Fibroblast of pulmonary artery (primary cell): ENCODE data around the gene RND3.
A peak's percentile ranks its signal among the peaks of the same experiment; 100 is the strongest.

ENCODE experiments used
- DNase-seq: peaks from one replicate; pipeline ENCODE4 v3.0.0-alpha.2; 2010; ENCODE audit warnings: low read depth
- H3K4me3 ChIP-seq: replicated peaks from 2 replicates; pipeline ENCODE4 v1.5.1; 2011; ENCODE audit warnings: low read depth, mild to moderate bottlenecking, control low read depth, low read length, moderate library complexity
- CTCF ChIP-seq: IDR thresholded peaks from 2 replicates; pipeline ENCODE4 v1.5.1; 2011; ENCODE audit warnings: mild to moderate bottlenecking, control low read depth, low read length, inconsistent platforms; ENCODE audit errors: missing control alignments

The RND3 gene

DNA sequence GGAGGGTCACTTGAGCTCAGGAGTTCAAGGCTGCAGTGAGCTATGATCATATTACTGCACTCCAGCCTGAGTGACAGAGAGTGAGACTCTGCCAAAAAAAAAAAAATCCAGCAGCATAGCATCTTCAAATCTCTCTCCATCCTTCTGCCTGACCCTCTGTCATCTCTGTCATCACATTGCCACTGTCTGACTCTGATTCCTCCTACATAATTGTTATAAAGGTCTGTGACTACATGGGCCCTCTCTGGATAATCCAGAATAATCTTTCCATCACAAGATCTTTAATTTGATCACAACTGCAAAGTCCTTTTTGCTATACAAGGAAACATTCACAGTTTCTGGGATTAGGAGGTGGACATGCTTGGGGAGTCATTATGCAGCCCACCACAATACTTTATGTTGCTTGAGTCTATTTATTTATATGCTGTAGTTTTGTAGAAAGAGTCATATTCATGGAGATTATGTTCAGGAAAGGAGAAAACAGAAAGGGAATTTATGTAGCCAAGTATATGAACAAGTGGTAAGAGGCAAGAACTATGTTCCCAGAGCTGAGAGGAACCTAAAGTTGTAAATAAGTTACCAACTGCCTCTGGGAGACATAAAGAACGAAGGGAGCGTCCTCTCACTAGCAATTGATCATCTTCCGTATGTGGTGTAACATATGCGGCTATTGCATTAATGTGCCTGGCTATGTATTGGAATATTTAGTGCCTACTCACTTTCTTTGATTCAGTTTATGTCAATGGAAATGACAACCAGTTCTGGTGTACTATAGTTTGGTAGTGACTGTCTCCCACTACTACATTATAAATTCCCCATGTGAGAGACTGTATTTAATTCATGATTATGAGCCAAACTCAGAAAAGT lies 21.5 kb downstream of the RND3 start:
- no peak for DNase-seq
- no peak for TF ChIP-seq CTCF
- no peak overlapping the region for H3K4me3 ChIP-seq

DNA sequence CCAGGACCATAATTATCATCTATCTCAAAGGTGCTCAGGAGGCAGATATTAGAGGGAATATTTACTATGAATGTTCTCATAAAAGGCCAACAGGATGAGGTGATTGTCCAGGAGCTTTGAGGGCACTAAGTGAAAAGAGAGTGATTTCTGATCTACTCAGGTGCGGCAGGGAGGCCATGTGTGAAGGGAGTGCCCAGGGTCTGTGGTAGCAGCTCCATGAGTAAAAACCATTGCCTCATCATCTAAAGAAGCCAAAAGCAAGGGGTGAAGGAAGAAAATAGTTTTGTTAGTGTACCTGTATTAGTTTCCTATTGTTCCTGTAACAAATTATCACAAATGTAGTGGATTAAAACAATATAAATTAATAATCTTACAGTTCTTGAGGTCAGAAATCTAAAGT lies 22.5 kb downstream of the RND3 start:
- DNase-seq = no peak
- TF ChIP-seq CTCF = no peak
- H3K4me3 ChIP-seq = no peak overlapping the region

- no peak for TF ChIP-seq CTCF
- no peak for DNase-seq
Observed at GRCh38 chr2:150464270-150464669, 23.2 kb downstream of the RND3 start.

GRCh38 chr2:150462770-150463169 lies 24.7 kb downstream of the RND3 start:
- peak; percentile 9 for DNase-seq
- no peak overlapping the region for H3K4me3 ChIP-seq
- TF ChIP-seq CTCF = no peak

More at GRCh38 chr2:150464270-150464669, 23.2 kb downstream of the RND3 start:
- no peak overlapping the region for H3K4me3 ChIP-seq

GRCh38 chr2:150459281-150459680 lies 28.2 kb downstream of the RND3 start:
- no peak overlapping the region for H3K4me3 ChIP-seq
- DNase-seq = peak; percentile 42
- no peak for TF ChIP-seq CTCF

GRCh38 chr2:150450765-150451164 lies 36.7 kb downstream of the RND3 start:
- no peak overlapping the region for H3K4me3 ChIP-seq
- peak; percentile 38 for DNase-seq
- no peak for TF ChIP-seq CTCF

- H3K4me3 ChIP-seq = no peak overlapping the region
- TF ChIP-seq CTCF = no peak
- no peak for DNase-seq
Observed at GRCh38 chr2:150449856-150450255, 37.6 kb downstream of the RND3 start.
